Right cardiac atrium (tissue), 5 donors: Measurements from ENCODE around the gene BNC2. TPM values are rescaled to one million over a fixed set of nuclear protein-coding genes. Genes with fewer than 3 reads are reported as not detected.

ENCODE experiments used
- ATAC-seq, 2 donors: fragments of 200-7000 bp; cut with Tn5 transposase; one replicate each; pipeline versions ENCODE4 v1.8.0 to v1.9.1; 2020; ENCODE audit warnings: moderate library complexity in 2 of 2, mild to moderate bottlenecking in 1 of 2
- DNase-seq, 3 donors: peaks; one replicate each; pipeline ENCODE4 v3.0.0-alpha.2; 2020
- H3K27ac ChIP-seq: one replicate; pipeline ENCODE4 v1.5.1; 2013; ENCODE audit warnings: mild to moderate bottlenecking, low read length, control low read depth, moderate library complexity
- H3K27me3 ChIP-seq: one replicate; pipeline ENCODE4 v1.6.1; 2013; ENCODE audit not compliant: control insufficient read depth, insufficient read depth
- H3K4me1 ChIP-seq: one replicate; pipeline ENCODE4 v1.6.1; 2013; ENCODE audit warnings: low read length; ENCODE audit not compliant: control insufficient read depth, insufficient read depth
- H3K4me3 ChIP-seq: one replicate; pipeline ENCODE4 v1.5.1; 2013; ENCODE audit warnings: low read length, control low read depth
- H3K9me3 ChIP-seq: one replicate; pipeline ENCODE4 v1.6.1; 2013; ENCODE audit warnings: low read length; ENCODE audit not compliant: control insufficient read depth
- WGBS: extraction: QIAGEN DNeasy Blood & Tissue Kit; methylation state at CpG from one replicate; pipeline ENCODE4 v1.1.7; 2013; 5-methylcytosine and 5-hydroxymethylcytosine counted together
- intact Hi-C, 4 donors: fragments of 100-400 bp; cut with DNase I; formaldehyde crosslinking; loops; one replicate each; pipeline versions ENCODE4 v1.11.0 to v1.14.0; 2022 to 2023
- polyA plus RNA-seq: library from polyadenylated mRNA; stranded (reverse); fragments of 200-250 nt; gene quantifications from one replicate; pipeline ENCODE4 v1.2.3, GENCODE V29; 2013
- total RNA-seq, 4 donors: library from RNA; stranded (reverse); fragmentation: NEBNext Ultra II Directional; extraction: Animal tissue kit (Norgen Biotek cat#: 25700); gene quantifications; one replicate each; pipeline ENCODE4 v1.2.1, GENCODE V29; 2021
- donor health status: healthy with polysubstance abuse.
- donor health status: DM: no; HTN: yes; CAD: no.
- donor health status: DM: no; HTN: no; CAD: no.
- donor health status: DM: no; HTN: yes; CAD: no; lungs with severe emphysema.
- donor health status: DM: yes; HTN: yes; CAD: no.

The BNC2 gene
- total and polyA plus RNA-seq, 5 donors, result 4.7 to 123 (median 67.8) TPM

- DNase-seq (no peak), ATAC-seq (no peak)
- intact Hi-C loops, result no loop called here
- Histone ChIP-seq H3K4me3 (no peak overlapping the region), H3K27me3 (no peaks in the 10 kb centered on the region), H3K27ac (no peak overlapping the region), H3K9me3 (no peaks in the 10 kb centered on the region), H3K4me1 (peaks cover 2% of the 10 kb centered on the region)
These were observed 508.5 kb downstream of the BNC2 start for GRCh38 chr9:16361939-16362338.

DNA sequence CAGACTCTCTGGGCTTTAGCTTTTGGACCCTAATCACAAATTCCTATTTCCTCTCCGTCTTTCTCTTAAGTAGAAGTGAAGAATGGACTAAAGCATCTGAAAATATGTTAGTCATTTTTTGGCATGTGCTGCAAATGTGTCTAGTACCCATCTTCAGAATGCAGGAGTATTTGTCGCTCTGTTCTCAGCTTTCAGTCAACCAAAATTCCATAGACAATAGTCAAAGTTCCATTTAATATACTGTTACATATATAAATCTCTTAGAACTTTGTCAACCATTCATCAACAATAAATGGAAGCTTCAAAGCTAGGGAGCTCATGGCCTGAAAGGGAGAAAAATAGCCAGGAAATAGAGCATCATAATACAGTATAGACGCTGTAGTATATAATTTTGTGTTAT is 509.4 kb downstream of the BNC2 start:
- no peak overlapping the region for H3K4me3 ChIP-seq
- H3K9me3 ChIP-seq, result no peaks in the 10 kb centered on the region
- no peak for DNase-seq
- intact Hi-C loops, result no loop called here
- no peak overlapping the region for H3K27ac ChIP-seq
- no peak for ATAC-seq
- H3K27me3 ChIP-seq, result no peaks in the 10 kb centered on the region
- 60% methylated on average over 3 of the region's 3 CpGs for WGBS
- H3K4me1 ChIP-seq, result peaks cover 2% of the 10 kb centered on the region

DNA sequence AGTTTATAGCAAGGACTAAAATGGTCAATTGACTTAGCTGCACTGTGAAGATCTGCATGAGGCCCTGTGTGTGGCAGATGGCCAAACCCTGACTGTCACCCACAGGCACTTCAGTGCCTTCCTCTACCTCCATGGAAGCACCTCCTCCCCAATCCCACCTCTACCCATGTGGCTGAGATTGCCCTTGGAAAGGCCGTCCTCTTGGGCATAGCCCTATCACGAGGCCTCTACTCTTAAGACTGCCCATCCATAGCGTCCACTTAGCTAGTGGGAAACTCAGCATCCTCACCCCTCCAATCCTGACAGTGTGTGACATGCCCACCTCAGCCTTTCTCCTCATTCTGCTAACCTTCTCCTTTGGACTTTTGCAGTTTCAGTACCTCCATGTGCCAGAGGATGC is 510.2 kb downstream of the BNC2 start:
- whole genome bisulfite sequencing, result 93% methylated on average over 3 of the region's 3 CpGs
- intact Hi-C loops, result no loop called here

More for the DNA sequence above, 510.2 kb downstream of the BNC2 start:
- no peaks in the 10 kb centered on the region for H3K9me3 ChIP-seq
- DNase-seq (no peak), ATAC-seq (no peak)
- H3K4me1 ChIP-seq, result peaks cover 2% of the 10 kb centered on the region
- H3K27me3 ChIP-seq, result no peaks in the 10 kb centered on the region
- no peak overlapping the region for H3K4me3 ChIP-seq
- no peak overlapping the region for H3K27ac ChIP-seq
